ENCODE data around the gene NQO2. TPM values are rescaled to one million over a fixed set of nuclear protein-coding genes. Genes with fewer than 3 reads are reported as not detected.

Gene NQO2
- total RNA-seq, 1 experiment from 2014 or later, result 105 TPM

DNA sequence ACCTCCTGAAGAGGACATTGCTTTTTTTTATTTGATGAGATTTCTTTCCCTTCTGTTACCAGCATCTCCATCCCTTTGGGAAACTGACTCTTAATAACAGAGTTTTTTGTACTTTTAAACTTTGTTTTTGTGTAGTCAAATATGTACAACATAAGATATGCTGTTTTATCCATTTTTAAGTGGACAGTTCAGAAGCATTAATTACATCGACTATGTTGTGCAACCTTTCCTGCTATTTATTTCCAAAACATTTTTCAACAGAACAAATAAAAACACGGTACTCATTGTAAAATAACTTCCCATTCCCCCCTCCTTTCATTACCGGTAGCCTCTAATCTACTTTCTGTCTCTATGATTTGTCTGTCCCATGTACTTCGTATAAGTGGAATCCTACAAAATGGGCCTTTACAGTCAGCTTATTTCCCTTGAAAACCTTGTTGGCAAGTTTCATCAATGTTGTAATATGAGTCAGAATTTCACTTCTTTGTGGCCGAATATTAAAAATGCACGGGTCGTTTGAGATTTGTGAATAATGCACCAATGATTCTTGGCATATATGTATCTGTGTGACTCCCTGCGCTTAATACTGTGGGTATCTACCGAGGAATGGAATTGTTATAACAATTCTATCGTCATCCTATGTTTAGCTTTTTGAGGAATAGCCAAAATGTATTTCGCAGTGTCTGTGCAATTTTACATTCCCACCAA lies 57.5 kb downstream of the NQO2 start:
- H3K18ac ChIP-seq (ENCODE audit: insufficient read length, low read depth, low read length), result no peak overlapping the region
- no peaks in the 10 kb centered on the region for H3K79me2 ChIP-seq (ENCODE audit: insufficient read depth, low read length)
- H3K79me1 ChIP-seq (ENCODE audit: insufficient read depth, low read depth, low read length, poor library complexity, severe bottlenecking), result no peaks in the 10 kb centered on the region
- no peak for DNase-seq
- H2AFZ ChIP-seq (ENCODE audit: low read length), result no peak overlapping the region
- no peak overlapping the region for H3K56ac ChIP-seq (ENCODE audit: insufficient read length, low read depth, low read length)
- 100% methylated on average over 1 of the region's 11 CpGs for WGBS (ENCODE audit: extremely low coverage, insufficient read length, low lambda C conversion rate)
- H3K9me3 ChIP-seq (ENCODE audit: control insufficient read depth, low read depth, low read length), result no peaks in the 10 kb centered on the region
- H3K23me2 ChIP-seq (ENCODE audit: insufficient read length, low read depth, low read length, poor library complexity, severe bottlenecking), result peaks cover 7% of the 10 kb centered on the region
- Mint-ChIP-seq H3K9me3 (no peaks in the 10 kb centered on the region), H3K4me1 (peaks cover 29 to 30% of the 10 kb centered on the region in 2 experiments), H3K27ac (no peak overlapping the region), H3K27me3 (ENCODE audit: low read depth) (peaks cover 9% of the 10 kb centered on the region), H3K4me3 (no peak overlapping the region), H3K36me3 (ENCODE audit: insufficient read depth in 1 of 3, low read depth in 3 of 3) (peaks cover 0 to 4% (median 0%) of the 10 kb centered on the region in 3 experiments; a peak in 3 of 7 replicates)
- H2BK5ac ChIP-seq (ENCODE audit: insufficient read length, low read length), result no peak overlapping the region
- no peak overlapping the region for H3K27ac ChIP-seq (ENCODE audit: insufficient read length, low read depth, low read length)
- no peak overlapping the region for H3K4me2 ChIP-seq (ENCODE audit: insufficient read depth, insufficient read length, low read length)
- peaks cover 3% of the 10 kb centered on the region; the same call in 1 of the 2 replicates for H3K4me1 ChIP-seq (ENCODE audit: insufficient read depth, low read length)
- TF ChIP-seq CTCF (conservative IDR thresholded peaks at IDR 0.05), result no peak
- H3K23ac ChIP-seq (ENCODE audit: insufficient read length, low read depth, low read length), result no peak overlapping the region
- no peak overlapping the region for H3K14ac ChIP-seq (ENCODE audit: insufficient read depth, low read length)
- no peak overlapping the region for H3T11ph ChIP-seq (ENCODE audit: low read length)
- H3K27me3 ChIP-seq (ENCODE audit: insufficient read depth, low read length), result no peaks in the 10 kb centered on the region
- H3K9ac ChIP-seq (ENCODE audit: extremely low read depth, insufficient read length, low read length), result no peak overlapping the region
- no peak overlapping the region for H2AK5ac ChIP-seq (ENCODE audit: insufficient read length, low read length)
- no peak overlapping the region for H2BK12ac ChIP-seq (ENCODE audit: insufficient read length, low read depth, low read length)
- no peak overlapping the region for H2BK20ac ChIP-seq (ENCODE audit: low read depth, low read length, poor library complexity, severe bottlenecking)
- H4K8ac ChIP-seq (replicated peaks; ENCODE audit: insufficient read length, low read depth, low read length), result no peak overlapping the region
- no peak overlapping the region for H2BK15ac ChIP-seq (ENCODE audit: low read depth, low read length)
- H2BK120ac ChIP-seq (ENCODE audit: low read depth, low read length, poor library complexity, severe bottlenecking), result no peak overlapping the region
- H4K5ac ChIP-seq (ENCODE audit: insufficient read length, low read depth, low read length), result no peak overlapping the region
- no peak overlapping the region for H3K4ac ChIP-seq (ENCODE audit: low read depth, low read length)
- no peaks in the 10 kb centered on the region for H4K20me1 ChIP-seq (ENCODE audit: control insufficient read depth, insufficient read depth, insufficient read length)
- no peak overlapping the region for H4K91ac ChIP-seq (ENCODE audit: insufficient read length, low read depth, low read length)

All from H9 (cell line).